ENCODE results near the gene HOXD9. TPM values are rescaled to one million over a fixed set of nuclear protein-coding genes. Genes with fewer than 3 reads are reported as not detected.

Gene HOXD9
- total and polyA plus RNA-seq, 3 donors from 2014 or later, result 8.2 to 21.2 (median 15.7) TPM

GRCh38 chr2:176147800-176148496 is 25.4 kb downstream of the HOXD9 start:
- Histone ChIP-seq H3K4me1 (peaks cover 27% of the 10 kb centered on the region), H3K9me3 (no peaks in the 10 kb centered on the region), H3K4me3 (peak overlapping the region in 1 of 2 donors; percentile 13), H3K27ac (no peak overlapping the region), H3K36me3 (ENCODE audit: low read depth, missing control alignments) (no peaks in the 10 kb centered on the region), H3K27me3 (no peaks in the 10 kb centered on the region)
- TF ChIP-seq, protein P1, sequence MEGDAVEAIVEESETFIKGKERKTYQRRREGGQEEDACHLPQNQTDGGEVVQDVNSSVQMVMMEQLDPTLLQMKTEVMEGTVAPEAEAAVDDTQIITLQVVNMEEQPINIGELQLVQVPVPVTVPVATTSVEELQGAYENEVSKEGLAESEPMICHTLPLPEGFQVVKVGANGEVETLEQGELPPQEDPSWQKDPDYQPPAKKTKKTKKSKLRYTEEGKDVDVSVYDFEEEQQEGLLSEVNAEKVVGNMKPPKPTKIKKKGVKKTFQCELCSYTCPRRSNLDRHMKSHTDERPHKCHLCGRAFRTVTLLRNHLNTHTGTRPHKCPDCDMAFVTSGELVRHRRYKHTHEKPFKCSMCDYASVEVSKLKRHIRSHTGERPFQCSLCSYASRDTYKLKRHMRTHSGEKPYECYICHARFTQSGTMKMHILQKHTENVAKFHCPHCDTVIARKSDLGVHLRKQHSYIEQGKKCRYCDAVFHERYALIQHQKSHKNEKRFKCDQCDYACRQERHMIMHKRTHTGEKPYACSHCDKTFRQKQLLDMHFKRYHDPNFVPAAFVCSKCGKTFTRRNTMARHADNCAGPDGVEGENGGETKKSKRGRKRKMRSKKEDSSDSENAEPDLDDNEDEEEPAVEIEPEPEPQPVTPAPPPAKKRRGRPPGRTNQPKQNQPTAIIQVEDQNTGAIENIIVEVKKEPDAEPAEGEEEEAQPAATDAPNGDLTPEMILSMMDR (IDR thresholded peaks at IDR 0.05), result no peak
- TF ChIP-seq POLR2A (IDR thresholded peaks at IDR 0.05), result no peak
- intact Hi-C loops (cut with DNase I; ENCODE audit: low total_unique reads), result loop anchor here (10.0 kb wide), 1 partner anchor 307 kb away; no protein-coding TSS in a partner anchor
- WGBS, 2 donors, result 52 to 55% methylated on average over 25 to 31 of the region's 31 CpGs
- peak; percentile 27 for DNase-seq

DNA sequence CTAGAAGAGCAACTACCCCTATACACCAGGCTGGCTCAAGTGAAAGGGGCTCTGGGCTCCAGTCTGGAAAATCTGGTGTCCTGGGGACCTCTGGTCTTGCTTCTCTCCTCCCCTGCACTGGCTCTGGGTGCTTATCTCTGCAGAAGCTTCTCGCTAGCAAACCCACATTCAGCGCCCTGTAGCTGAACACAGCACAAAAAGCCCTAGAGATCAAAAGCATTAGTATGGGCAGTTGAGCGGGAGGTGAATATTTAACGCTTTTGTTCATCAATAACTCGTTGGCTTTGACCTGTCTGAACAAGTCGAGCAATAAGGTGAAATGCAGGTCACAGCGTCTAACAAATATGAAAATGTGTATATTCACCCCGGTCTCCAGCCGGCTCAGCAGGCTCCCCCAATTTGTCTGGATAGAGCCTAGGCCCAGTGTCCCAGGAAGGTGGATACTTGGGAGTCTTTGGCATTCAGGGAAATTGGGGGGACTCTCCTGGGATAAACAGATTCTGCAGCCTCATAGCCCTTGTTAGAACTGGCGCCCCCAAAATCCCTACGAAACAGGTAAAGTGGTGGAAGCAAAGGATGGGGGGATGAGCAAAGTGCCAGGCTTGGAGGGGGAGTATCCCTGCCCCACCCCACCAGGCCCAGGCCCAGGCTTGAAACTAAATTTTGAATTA is 26.4 kb downstream of the HOXD9 start:
- no peak overlapping the region for H3K4me3 ChIP-seq
- no peaks in the 10 kb centered on the region for H3K9me3 ChIP-seq
- no peaks in the 10 kb centered on the region for H3K36me3 ChIP-seq (ENCODE audit: low read depth, missing control alignments)
- peak; percentile 13 for DNase-seq
- H3K27me3 ChIP-seq, result no peaks in the 10 kb centered on the region
- TF ChIP-seq, protein P1 (IDR thresholded peaks at IDR 0.05), result no peak
- TF ChIP-seq POLR2A (IDR thresholded peaks at IDR 0.05), result no peak
- H3K4me1 ChIP-seq, result peaks cover 27% of the 10 kb centered on the region
- H3K27ac ChIP-seq, result no peak overlapping the region
- intact Hi-C loops (cut with DNase I; ENCODE audit: low total_unique reads), result loop anchor here (10.0 kb wide), 1 partner anchor 306 kb away; no protein-coding TSS in a partner anchor
- 51 to 71% methylated on average over 11 of the region's 11 CpGs for WGBS, 2 donors

DNA sequence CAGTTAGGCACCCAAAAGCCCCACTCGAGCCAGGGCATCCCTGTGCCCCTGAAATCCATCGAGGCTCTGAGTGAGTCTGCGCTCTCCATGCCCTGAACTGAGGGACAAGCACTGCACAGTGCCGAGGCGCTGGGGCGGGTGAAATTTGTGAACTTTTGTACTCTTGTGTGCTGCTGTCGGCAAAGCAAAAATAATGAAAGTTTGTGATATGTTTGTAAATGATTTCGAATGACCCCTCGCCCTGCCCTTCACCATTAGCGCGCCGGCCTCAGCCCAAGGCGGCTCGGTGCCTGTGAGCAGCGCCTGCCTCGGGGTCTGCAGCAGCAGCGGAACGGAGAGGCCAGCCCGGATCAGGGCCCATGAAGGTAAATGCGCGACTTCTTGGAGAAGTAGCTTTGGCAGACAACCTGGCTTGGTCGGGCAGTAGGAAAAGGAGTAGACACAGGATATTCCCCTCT is 27.0 kb downstream of the HOXD9 start:
- DNase-seq, result no peak
- H3K36me3 ChIP-seq (ENCODE audit: low read depth, missing control alignments), result no peaks in the 10 kb centered on the region
- peaks cover 27% of the 10 kb centered on the region for H3K4me1 ChIP-seq
- 48 to 55% methylated on average over 22 of the region's 22 CpGs for WGBS, 2 donors
- intact Hi-C loops (cut with DNase I; ENCODE audit: low total_unique reads), result loop anchor here (10.0 kb wide), 1 partner anchor 305 kb away; no protein-coding TSS in a partner anchor
- no peak overlapping the region for H3K27ac ChIP-seq
- H3K27me3 ChIP-seq, result no peaks in the 10 kb centered on the region
- H3K9me3 ChIP-seq, result no peaks in the 10 kb centered on the region
- no peak overlapping the region for H3K4me3 ChIP-seq
- TF ChIP-seq, protein P1 (IDR thresholded peaks at IDR 0.05), result no peak
- TF ChIP-seq POLR2A (IDR thresholded peaks at IDR 0.05), result no peak

DNA sequence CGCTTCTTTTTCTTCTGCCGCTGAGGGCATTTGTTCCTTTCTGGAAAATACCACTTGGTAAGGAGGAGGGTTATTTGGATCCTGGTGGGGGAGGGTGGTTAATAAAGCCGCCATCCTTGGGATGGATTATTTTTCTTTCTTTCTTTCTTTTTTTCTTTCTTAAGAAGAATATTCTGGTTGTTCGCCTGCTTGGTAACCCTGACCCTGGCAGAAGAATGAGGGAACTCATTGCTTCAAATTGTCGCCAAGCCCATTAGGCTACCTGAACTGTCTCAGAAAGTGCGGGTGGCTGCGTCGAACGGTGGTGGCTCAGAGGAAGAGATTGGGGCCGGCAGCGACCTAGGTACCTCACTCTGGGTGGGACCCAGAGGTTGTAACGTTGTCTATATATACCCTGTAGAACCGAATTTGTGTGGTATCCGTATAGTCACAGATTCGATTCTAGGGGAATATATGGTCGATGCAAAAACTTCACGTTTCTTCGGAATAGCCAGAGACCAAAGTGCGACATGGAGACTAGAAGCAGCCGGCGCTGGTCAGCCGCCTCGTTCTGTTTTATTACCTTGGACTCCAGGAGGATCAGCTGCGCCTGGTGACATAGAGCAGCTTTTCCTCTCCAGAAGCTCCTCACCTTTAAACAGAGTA is 27.5 kb downstream of the HOXD9 start:
- no peaks in the 10 kb centered on the region for H3K9me3 ChIP-seq
- DNase-seq, result no peak
- no peak overlapping the region for H3K27ac ChIP-seq
- H3K36me3 ChIP-seq (ENCODE audit: low read depth, missing control alignments), result no peaks in the 10 kb centered on the region
- intact Hi-C loops (cut with DNase I; ENCODE audit: low total_unique reads), result loop anchor here (10.0 kb wide), 1 partner anchor 305 kb away; no protein-coding TSS in a partner anchor
- H3K27me3 ChIP-seq, result no peaks in the 10 kb centered on the region
- H3K4me1 ChIP-seq, result peaks cover 27% of the 10 kb centered on the region
- H3K4me3 ChIP-seq, result no peak overlapping the region
- WGBS, 2 donors, result 56 to 65% methylated on average over 24 of the region's 24 CpGs
- TF ChIP-seq POLR2A (IDR thresholded peaks at IDR 0.05), result no peak
- TF ChIP-seq, protein P1 (IDR thresholded peaks at IDR 0.05), result no peak

All from testis (tissue), 3 donors.